Breast epithelium (tissue), 4 donors: ENCODE results near the gene TBC1D3B. TPM values are rescaled to one million over a fixed set of nuclear protein-coding genes. Genes with fewer than 3 reads are reported as not detected.

ENCODE experiments used
- DNase-seq, 2 donors: peaks; one replicate each; pipeline ENCODE4 v3.0.0-alpha.2; 2019; ENCODE audit warnings: low spot score in 2 of 2
- H3K27ac ChIP-seq, 2 donors: fragments of 200-600 bp; sonication (generic) in 1 of 2; one replicate each; pipeline ENCODE4 v1.5.1; 2016 to 2019; ENCODE audit warnings: mild to moderate bottlenecking in 1 of 2
- H3K27me3 ChIP-seq, 2 donors: fragments of 200-600 bp; sonication (generic) in 1 of 2; one replicate each; pipeline versions ENCODE4 v1.5.1 to v1.6.0; 2017 to 2019; ENCODE audit warnings: control low read depth in 1 of 2, mild to moderate bottlenecking in 1 of 2
- H3K36me3 ChIP-seq: fragments of 200-600 bp; one replicate; pipeline ENCODE4 v1.5.1; 2019
- H3K4me1 ChIP-seq, 2 donors: fragments of 200-600 bp; sonication (generic); one replicate each; pipeline ENCODE4 v1.5.1; 2016 to 2019; ENCODE audit warnings: control low read depth in 1 of 2
- H3K4me3 ChIP-seq, 3 donors: fragments of 200-600 bp; sonication (generic); 1 replicate in 2 of 3; 2 replicates in 1 of 3; pipeline ENCODE4 v1.5.1; 2016 to 2019; ENCODE audit warnings: mild to moderate bottlenecking in 3 of 3, moderate library complexity in 2 of 3
- H3K9me3 ChIP-seq, 2 donors: fragments of 200-600 bp; sonication (generic) in 1 of 2; one replicate each; pipeline ENCODE4 v1.5.1; 2016 to 2019; ENCODE audit warnings: control low read depth in 1 of 2
- CTCF ChIP-seq, 3 donors: fragments of 450-650 bp; IDR thresholded peaks; one replicate each; pipeline ENCODE4 v1.5.1; 2016 to 2017; ENCODE audit warnings: antibody characterized with exemption in 3 of 3, mild to moderate bottlenecking in 3 of 3, moderate library complexity in 3 of 3
- POLR2A ChIP-seq: fragments of 450-650 bp; IDR thresholded peaks from one replicate; pipeline ENCODE4 v1.6.1; 2016; ENCODE audit warnings: antibody characterized with exemption, mild to moderate bottlenecking, moderate library complexity
- POLR2AphosphoS5 ChIP-seq, 3 donors: sonication (generic); formaldehyde crosslinking; IDR thresholded peaks; one replicate each; pipeline ENCODE4 v1.6.1; 2017; ENCODE audit warnings: antibody characterized with exemption in 3 of 3
- intact Hi-C: fragments of 100-400 bp; cut with DNase I; formaldehyde crosslinking; loops from one replicate; pipeline ENCODE4 v1.15.1; 2023; ENCODE audit warnings: low total_unique reads
- total RNA-seq, 3 donors: library from RNA; depleted of rRNA; stranded (reverse); fragments of >200 nt; gene quantifications; one replicate each; pipeline ENCODE4 v1.1.0, GENCODE V29; 2016

Gene TBC1D3B
- total RNA-seq, 3 donors from 2014 or later = 1.9 to 7.6 (median 5.2) TPM

GRCh38 chr17:36118477-36119353 lies 57.7 kb downstream of the TBC1D3B start:
- Histone ChIP-seq H3K4me1 (no peaks in the 10 kb centered on the region), H3K27ac (no peak overlapping the region), H3K9me3 (no peaks in the 10 kb centered on the region), H3K27me3 (no peaks in the 10 kb centered on the region), H3K36me3 (no peaks in the 10 kb centered on the region), H3K4me3 (no peak overlapping the region)
- TF ChIP-seq POLR2A (no peak), POLR2AphosphoS5 (IDR thresholded peaks at IDR 0.05) (no peak), CTCF (IDR thresholded peaks at IDR 0.05) (no peak)
- intact Hi-C loops = no loop called here
- DNase-seq = no peak

DNA sequence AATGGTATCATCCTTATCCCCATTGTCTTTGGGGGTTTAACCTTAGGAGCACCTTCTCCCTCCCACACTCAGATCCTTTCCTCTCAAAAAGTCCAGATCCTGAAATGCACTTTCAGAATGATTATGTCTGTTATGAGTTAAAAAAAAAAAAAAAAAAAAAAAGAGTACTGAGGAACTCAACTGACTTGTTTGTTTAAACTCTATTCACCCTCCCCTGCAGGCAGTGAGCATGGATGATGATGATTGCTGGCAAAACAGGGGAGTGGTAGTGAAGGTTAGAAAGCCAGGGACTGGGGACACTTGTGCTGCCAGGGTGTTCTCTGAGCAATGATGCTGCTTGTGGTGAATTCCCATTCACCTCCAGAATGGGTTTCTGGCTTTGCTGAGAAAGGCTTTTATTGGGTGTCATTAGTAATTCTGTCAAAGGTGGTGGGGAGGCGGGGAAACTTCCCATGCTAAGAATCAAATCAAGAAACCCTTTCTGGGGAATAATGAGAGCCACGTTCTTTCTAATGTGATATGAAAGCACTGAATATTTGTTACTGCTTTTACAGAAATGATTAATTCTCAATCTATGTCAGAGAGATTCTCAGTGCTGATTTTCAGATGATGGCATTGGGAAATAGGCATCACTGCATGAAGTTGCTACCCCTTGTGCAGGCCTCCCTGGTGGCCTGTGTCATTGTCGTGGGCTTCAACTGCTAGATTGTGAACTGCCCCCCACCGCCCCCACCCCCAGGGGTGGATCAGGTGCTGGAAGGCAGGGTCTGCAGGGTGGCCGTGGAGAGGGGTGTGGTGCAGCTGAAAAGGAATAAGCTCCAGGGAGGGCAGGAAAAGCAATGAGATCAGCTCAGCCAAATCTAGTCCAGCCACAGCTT lies 58.7 kb downstream of the TBC1D3B start:
- no peaks in the 10 kb centered on the region for H3K27me3 ChIP-seq
- no peaks in the 10 kb centered on the region for H3K4me1 ChIP-seq
- no peaks in the 10 kb centered on the region for H3K9me3 ChIP-seq
- H3K4me3 ChIP-seq = no peak overlapping the region
- intact Hi-C loops = no loop called here
- TF ChIP-seq CTCF (IDR thresholded peaks at IDR 0.05) (no peak), POLR2AphosphoS5 (IDR thresholded peaks at IDR 0.05) (no peak), POLR2A (no peak)
- no peaks in the 10 kb centered on the region for H3K36me3 ChIP-seq
- DNase-seq = no peak
- H3K27ac ChIP-seq = no peak overlapping the region

Other genes with a start within 250 kb of the TBC1D3B start
- not detected for gene RDM1, start 245.9 kb downstream of the TBC1D3B start, total RNA-seq
- not detected for gene LYZL6, start 232.9 kb downstream of the TBC1D3B start, total RNA-seq
- under 1 TPM in 1 of 3 donors, not detected in 2; 0.48 TPM for gene CCL16, start 195.1 kb downstream of the TBC1D3B start, total RNA-seq
- gene CCL14, start 189.9 kb downstream of the TBC1D3B start, total RNA-seq = 10 to 100 TPM; 12.4 to 54.1 (median 31.5) TPM
- gene CCL15, start 175.1 kb downstream of the TBC1D3B start, total RNA-seq = not detected
- gene CCL23, start 158.7 kb downstream of the TBC1D3B start, total RNA-seq = 1 to 10 TPM; 1.3 to 2.7 (median 1.9) TPM
- 100 to 1,000 TPM in 1 of 3 donors, 1 to 10 TPM in 1, not detected in 1; 1.3 to 116 TPM for gene CCL18, start 112.4 kb downstream of the TBC1D3B start, total RNA-seq
- gene CCL3, start 86.5 kb downstream of the TBC1D3B start, total RNA-seq = 10 to 100 TPM in 1 of 3 donors, under 1 TPM in 1, not detected in 1; 0.96 to 10.8 TPM
- 10 to 100 TPM in 1 of 3 donors, 1 to 10 TPM in 2; 2.6 to 12.0 (median 5.2) TPM for gene CCL4, start 72.8 kb downstream of the TBC1D3B start, total RNA-seq
- 1 to 10 TPM in 1 of 3 donors, not detected in 2; 5.0 TPM for gene CCL3L1, start 20.1 kb upstream of the TBC1D3B start, total RNA-seq
- gene CCL4L2, start 34.4 kb upstream of the TBC1D3B start, total RNA-seq = 1 to 10 TPM in 1 of 3 donors, under 1 TPM in 1, not detected in 1; 0.33 to 6.1 TPM
- under 1 TPM in 1 of 3 donors, not detected in 2; 0.64 TPM for gene TBC1D3I, start 87.9 kb upstream of the TBC1D3B start, total RNA-seq
- gene TBC1D3G, start 147.2 kb upstream of the TBC1D3B start, total RNA-seq = 1 to 10 TPM in 1 of 3 donors, not detected in 2; 2.1 TPM
- not detected for gene TBC1D3H, start 211.8 kb upstream of the TBC1D3B start, total RNA-seq